SK-N-SH treated with all-trans-retinoic acid at 6 μM for 48 hours (cell line): ENCODE results near the gene MKX.

Experiments
- ATAC-seq: fragments of 200-7000 bp; cut with Tn5 transposase; 3 replicates; pipeline ENCODE4 v1.9.1; 2020; ENCODE audit warnings: mild to moderate bottlenecking, moderate library complexity
- ARNTL ChIP-seq: fragments of 450-650 bp; formaldehyde crosslinking; IDR thresholded peaks from 2 replicates; pipeline ENCODE4 v1.5.0; 2020; ENCODE audit warnings: low read depth, mild to moderate bottlenecking, moderate library complexity, borderline replicate concordance
- BACH2 ChIP-seq: fragments of 250-450 bp; sonication (Bioruptor Pico); IDR thresholded peaks from 2 replicates; pipeline ENCODE4 v1.9.0; 2021; ENCODE audit warnings: mild to moderate bottlenecking, borderline replicate concordance
- CREB5 ChIP-seq: fragments of 250-450 bp; sonication (Bioruptor Pico); IDR thresholded peaks from 2 replicates; pipeline ENCODE4 v1.5.1; 2020; ENCODE audit warnings: low read depth, mild to moderate bottlenecking, moderate library complexity
- CSDC2 ChIP-seq: fragments of 250-450 bp; sonication (Bioruptor Pico); IDR thresholded peaks from 2 replicates; pipeline ENCODE4 v1.5.0; 2020; ENCODE audit warnings: mild to moderate bottlenecking, moderate library complexity
- CSRNP3 ChIP-seq: fragments of 250-450 bp; sonication (Bioruptor Pico); IDR thresholded peaks from 2 replicates; pipeline ENCODE4 v1.5.1; 2021; ENCODE audit warnings: mild to moderate bottlenecking, moderate library complexity
- ESRRG ChIP-seq: fragments of 250-450 bp; sonication (Bioruptor Pico); IDR thresholded peaks from 2 replicates; pipeline ENCODE4 v1.6.1; 2021; ENCODE audit warnings: mild to moderate bottlenecking
- GLIS3 ChIP-seq: fragments of 250-450 bp; sonication (Bioruptor Pico); IDR thresholded peaks from 2 replicates; pipeline ENCODE4 v1.5.0; 2020; ENCODE audit warnings: mild to moderate bottlenecking, moderate library complexity
- ISL1 ChIP-seq: fragments of 250-450 bp; sonication (Bioruptor Pico); IDR thresholded peaks from 2 replicates; pipeline ENCODE4 v2.1.2; 2022; ENCODE audit warnings: mild to moderate bottlenecking, moderate library complexity
- OSR1 ChIP-seq: fragments of 250-450 bp; sonication (Bioruptor Pico); IDR thresholded peaks from 2 replicates; pipeline ENCODE4 v1.8.0; 2022; ENCODE audit warnings: moderate library complexity, mild to moderate bottlenecking, inconsistent platforms
- PATZ1 ChIP-seq: fragments of 250-450 bp; sonication (Bioruptor Pico); IDR thresholded peaks from 2 replicates; pipeline ENCODE4 v1.8.0; 2020; ENCODE audit warnings: mild to moderate bottlenecking, moderate library complexity, borderline replicate concordance
- POU6F1 ChIP-seq: fragments of 250-450 bp; sonication (Bioruptor Pico); IDR thresholded peaks from 2 replicates; pipeline ENCODE4 v1.8.0; 2021; ENCODE audit warnings: low read depth, mild to moderate bottlenecking, moderate library complexity, borderline replicate concordance
- PPARA ChIP-seq: fragments of 250-450 bp; sonication (Bioruptor Pico); IDR thresholded peaks from 2 replicates; pipeline ENCODE4 v1.5.0; 2020; ENCODE audit warnings: mild to moderate bottlenecking, borderline replicate concordance
- RARB ChIP-seq: fragments of 250-450 bp; sonication (Bioruptor Pico); IDR thresholded peaks from 2 replicates; pipeline ENCODE4 v1.8.0; 2021; ENCODE audit warnings: mild to moderate bottlenecking, moderate library complexity
- TCF4 ChIP-seq: fragments of 250-450 bp; sonication (Bioruptor Pico); IDR thresholded peaks from 2 replicates; pipeline ENCODE4 v1.8.0; 2021; ENCODE audit warnings: mild to moderate bottlenecking, moderate library complexity, borderline replicate concordance
- TOX ChIP-seq: fragments of 250-450 bp; sonication (Bioruptor Pico); IDR thresholded peaks from 2 replicates; pipeline ENCODE4 v1.8.0; 2021; ENCODE audit warnings: mild to moderate bottlenecking, moderate library complexity, borderline replicate concordance
- TSHZ2 ChIP-seq: fragments of 250-450 bp; sonication (Bioruptor Pico); IDR thresholded peaks from 2 replicates; pipeline ENCODE4 v1.5.0; 2020; ENCODE audit warnings: mild to moderate bottlenecking, moderate library complexity
- ZFP30 ChIP-seq: fragments of 450-650 bp; formaldehyde crosslinking; IDR thresholded peaks from 2 replicates; pipeline ENCODE4 v1.5.0; 2022; ENCODE audit warnings: mild to moderate bottlenecking, moderate library complexity
- ZNF565 ChIP-seq: fragments of 450-650 bp; formaldehyde crosslinking; conservative IDR thresholded peaks from 2 replicates; pipeline ENCODE4 v1.5.0; 2020; ENCODE audit warnings: low read depth, mild to moderate bottlenecking, moderate library complexity

Gene MKX

GRCh38 chr10:27643301-27643700 is 102.3 kb downstream of the MKX start:
- TF ChIP-seq ISL1 (CRISPR knock-in tag) (no peak), OSR1 (no peak), POU6F1 (no peak), TOX (CRISPR knock-in tag) (no peak), RARB (CRISPR knock-in tag) (no peak)
- ATAC-seq, result no peak

GRCh38 chr10:27642023-27642589 is 103.5 kb downstream of the MKX start:
- TF ChIP-seq BACH2 (CRISPR knock-in tag), result no peak
- no peak for TF ChIP-seq PPARA (CRISPR knock-in tag)
- no peak for TF ChIP-seq ISL1 (CRISPR knock-in tag)
- TF ChIP-seq TCF4 (CRISPR knock-in tag), result no peak
- TF ChIP-seq ESRRG (CRISPR knock-in tag), result no peak
- TF ChIP-seq POU6F1, result no peak
- no peak for TF ChIP-seq ZFP30 (CRISPR knock-in tag)
- no peak for TF ChIP-seq TOX (CRISPR knock-in tag)
- no peak for TF ChIP-seq CREB5 (CRISPR knock-in tag)
- no peak for TF ChIP-seq CSRNP3 (CRISPR knock-in tag)
- no peak for TF ChIP-seq RARB (CRISPR knock-in tag)
- TF ChIP-seq GLIS3 (CRISPR knock-in tag), result no peak
- TF ChIP-seq, all 23 proteins: peak for 0
- ATAC-seq, result no peak

- no peak for TF ChIP-seq PPARA (CRISPR knock-in tag)
- no peak for TF ChIP-seq CREB5 (CRISPR knock-in tag)
- TF ChIP-seq ARNTL (CRISPR knock-in tag), result no peak
- TF ChIP-seq GLIS3 (CRISPR knock-in tag), result no peak
- no peak for TF ChIP-seq PATZ1 (CRISPR knock-in tag)
- TF ChIP-seq TOX (CRISPR knock-in tag), result no peak
- no peak for TF ChIP-seq CSDC2 (CRISPR knock-in tag)
- no peak for TF ChIP-seq CSRNP3 (CRISPR knock-in tag)
- TF ChIP-seq ZNF565 (CRISPR knock-in tag), result no peak
- TF ChIP-seq TSHZ2, result no peak
- ATAC-seq, result no peak
These were observed 107.4 kb downstream of the MKX start for GRCh38 chr10:27638071-27638750.
